ES-I3 (cell line): ENCODE results near the gene DBI.
"Not testable (repeated sequence)": the region's sequence is repeated elsewhere in the genome, so short reads cannot be mapped to it uniquely, and the experiment has no call there.

Experiments
- H3K36me3 ChIP-seq: 2 replicates; pipeline ENCODE4 v1.6.1; 2013; ENCODE audit warnings: mild to moderate bottlenecking, low read length, control low read depth, moderate library complexity; ENCODE audit not compliant: insufficient read depth
- H3K4me1 ChIP-seq: 2 replicates; pipeline ENCODE4 v1.6.1; 2013; ENCODE audit warnings: mild to moderate bottlenecking, control low read depth, low read length; ENCODE audit not compliant: insufficient read depth
- H3K9ac ChIP-seq: 2 replicates; pipeline ENCODE4 v1.6.1; 2013; ENCODE audit warnings: low read depth, mild to moderate bottlenecking, low read length, moderate library complexity
- H3K9me3 ChIP-seq: 2 replicates; pipeline ENCODE4 v1.6.1; 2013; ENCODE audit warnings: mild to moderate bottlenecking, low read length, moderate library complexity; ENCODE audit not compliant: control insufficient read depth, insufficient read depth

The DBI gene

GRCh38 chr2:119402106-119402505 is 35.3 kb downstream of the DBI start:
- Histone ChIP-seq H3K36me3 (no peaks in the 10 kb centered on the region), H3K4me1 (peaks cover 11% of the 10 kb centered on the region; the same call in 1 of the 2 replicates), H3K9ac (no peak overlapping the region), H3K9me3 (no peaks in the 10 kb centered on the region)

GRCh38 chr2:119402645-119403560 is 36.1 kb downstream of the DBI start:
- H3K9ac ChIP-seq: no peak overlapping the region
- H3K4me1 ChIP-seq: peaks cover 11% of the 10 kb centered on the region; the same call in 1 of the 2 replicates
- no peaks in the 10 kb centered on the region for H3K9me3 ChIP-seq
- H3K36me3 ChIP-seq: no peaks in the 10 kb centered on the region

GRCh38 chr2:119403618-119404017 is 36.8 kb downstream of the DBI start:
- H3K4me1 ChIP-seq, H3K9me3 ChIP-seq, H3K9ac ChIP-seq, H3K36me3 ChIP-seq: not testable (repeated sequence)

GRCh38 chr2:119405151-119405550 is 38.4 kb downstream of the DBI start:
- Histone ChIP-seq H3K4me1 (no peaks in the 10 kb centered on the region; the same call in 1 of the 2 replicates), H3K36me3 (no peaks in the 10 kb centered on the region), H3K9ac (no peak overlapping the region), H3K9me3 (no peaks in the 10 kb centered on the region)

- Histone ChIP-seq H3K36me3 (no peaks in the 10 kb centered on the region), H3K9me3 (no peaks in the 10 kb centered on the region), H3K4me1 (no peaks in the 10 kb centered on the region; the same call in 1 of the 2 replicates), H3K9ac (no peak overlapping the region)
Observed at GRCh38 chr2:119407430-119408220, 40.8 kb downstream of the DBI start.

DNA sequence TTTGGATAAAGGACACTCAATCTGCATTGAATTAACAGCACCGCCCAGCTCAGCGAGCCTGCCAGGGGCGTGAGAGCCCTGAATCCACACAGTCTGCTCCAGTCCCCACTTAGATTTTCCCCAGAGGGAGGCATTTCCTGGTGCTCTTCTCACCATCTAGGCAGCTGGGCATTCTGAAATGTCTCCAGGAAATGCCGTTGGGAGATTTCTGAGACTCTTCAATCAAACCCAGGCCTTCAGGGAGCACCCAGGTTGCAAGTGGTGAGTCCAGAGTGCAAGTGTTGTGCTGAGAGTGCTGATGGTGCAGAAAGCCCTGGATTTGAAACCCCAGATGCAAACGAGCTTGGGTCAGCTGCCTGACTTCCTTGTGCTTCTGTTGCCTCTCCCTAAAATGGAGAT is 41.4 kb downstream of the DBI start:
- Histone ChIP-seq H3K9me3 (no peaks in the 10 kb centered on the region), H3K9ac (no peak overlapping the region), H3K36me3 (no peaks in the 10 kb centered on the region), H3K4me1 (no peaks in the 10 kb centered on the region; the same call in 1 of the 2 replicates)

- Histone ChIP-seq H3K9ac (no peak overlapping the region), H3K36me3 (no peaks in the 10 kb centered on the region), H3K4me1 (no peaks in the 10 kb centered on the region; the same call in 1 of the 2 replicates), H3K9me3 (peaks cover 2% of the 10 kb centered on the region; the same call in 1 of the 2 replicates)
Observed at GRCh38 chr2:119409506-119409905, 42.7 kb downstream of the DBI start.

GRCh38 chr2:119414894-119415293 is 48.1 kb downstream of the DBI start:
- H3K36me3 ChIP-seq: no peaks in the 10 kb centered on the region
- no peaks in the 10 kb centered on the region for H3K4me1 ChIP-seq
- H3K9me3 ChIP-seq: peaks cover 2% of the 10 kb centered on the region; the same call in 1 of the 2 replicates
- H3K9ac ChIP-seq: no peak overlapping the region

DNA sequence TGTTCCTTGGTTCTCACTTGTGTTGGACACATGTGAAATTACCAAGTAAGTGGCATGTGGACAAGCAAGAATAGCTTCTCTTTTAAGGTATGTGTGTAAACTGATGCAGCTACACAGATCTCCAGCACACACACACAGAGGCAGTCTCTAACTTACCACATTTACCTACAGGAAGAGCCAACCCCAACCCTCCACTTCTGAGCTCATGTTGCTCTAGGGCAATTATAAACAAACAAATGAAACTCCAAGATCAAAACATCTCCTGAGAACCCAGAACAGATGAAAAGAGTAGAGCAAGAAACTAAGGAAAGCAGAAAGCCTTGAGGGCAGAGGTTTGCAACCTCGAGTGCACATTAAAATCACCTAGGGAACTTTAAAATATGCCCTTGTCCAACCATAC is 48.9 kb downstream of the DBI start:
- Histone ChIP-seq H3K36me3 (no peaks in the 10 kb centered on the region), H3K9me3 (peaks cover 2% of the 10 kb centered on the region; the same call in 1 of the 2 replicates), H3K9ac (no peak overlapping the region), H3K4me1 (no peaks in the 10 kb centered on the region)

GRCh38 chr2:119416299-119416923 is 49.6 kb downstream of the DBI start:
- no peaks in the 10 kb centered on the region for H3K36me3 ChIP-seq
- no peaks in the 10 kb centered on the region for H3K4me1 ChIP-seq
- H3K9ac ChIP-seq: no peak overlapping the region
- H3K9me3 ChIP-seq: peaks cover 2% of the 10 kb centered on the region; the same call in 1 of the 2 replicates

DNA sequence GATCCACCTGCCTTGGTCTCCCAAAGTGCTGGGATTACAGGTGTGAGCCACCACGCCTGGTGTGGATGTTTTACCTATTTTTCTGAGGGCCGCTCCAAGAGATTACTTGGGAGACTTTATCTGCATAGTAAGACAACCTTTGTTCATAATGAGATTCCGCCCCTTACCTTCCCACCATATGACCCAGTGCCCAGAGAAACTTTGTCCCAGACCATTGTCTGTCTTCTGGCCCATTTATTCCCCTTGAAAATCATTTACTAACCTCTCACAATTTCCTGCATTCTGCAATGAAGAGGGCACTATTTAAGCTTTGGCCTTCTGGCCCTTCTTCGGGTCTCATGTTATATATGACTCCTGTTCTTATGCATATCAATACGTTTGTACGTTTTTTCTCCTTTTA is 51.1 kb downstream of the DBI start:
- no peak overlapping the region for H3K9ac ChIP-seq
- H3K9me3 ChIP-seq: peaks cover 5% of the 10 kb centered on the region; the same call in 1 of the 2 replicates
- H3K36me3 ChIP-seq: no peaks in the 10 kb centered on the region
- no peaks in the 10 kb centered on the region for H3K4me1 ChIP-seq

GRCh38 chr2:119419065-119419464 is 52.3 kb downstream of the DBI start:
- Histone ChIP-seq H3K9ac (no peak overlapping the region), H3K9me3 (peaks cover 5% of the 10 kb centered on the region; the same call in 1 of the 2 replicates), H3K36me3 (no peaks in the 10 kb centered on the region), H3K4me1 (no peaks in the 10 kb centered on the region)

DNA sequence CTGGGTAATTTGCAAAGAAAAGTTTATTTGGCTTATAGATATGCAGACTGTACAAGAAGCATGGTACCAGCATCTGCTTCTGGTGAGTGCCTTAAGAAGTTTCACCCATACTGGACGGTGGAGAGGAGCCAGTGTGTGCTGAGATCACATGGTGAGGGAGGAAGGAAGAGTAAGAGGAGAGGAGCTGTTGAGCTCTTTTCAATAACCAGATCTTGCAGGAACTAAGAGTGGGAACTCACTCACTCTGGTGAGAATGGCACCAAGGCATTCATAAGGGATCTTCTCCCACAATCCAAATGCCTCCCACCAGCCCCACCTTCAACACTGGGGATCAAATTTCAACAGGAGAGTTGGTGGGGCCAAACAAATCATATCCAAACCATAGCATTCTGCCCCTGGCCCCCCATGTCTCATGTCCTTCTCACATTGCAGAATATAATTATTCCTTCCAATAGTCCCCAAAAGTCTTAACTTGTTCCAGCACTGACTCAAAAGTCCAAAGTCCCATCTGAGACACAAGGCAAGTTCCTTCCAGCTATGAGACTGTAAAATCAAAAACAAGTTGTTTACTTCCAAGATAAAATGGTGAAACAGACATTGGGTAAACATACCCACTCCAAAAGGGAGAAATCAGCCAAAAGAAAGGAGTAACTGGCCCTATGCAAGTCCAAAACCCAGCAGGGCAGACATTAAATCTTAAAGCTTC is 53.2 kb downstream of the DBI start:
- Histone ChIP-seq H3K9ac (no peak overlapping the region), H3K4me1 (no peaks in the 10 kb centered on the region), H3K36me3 (no peaks in the 10 kb centered on the region), H3K9me3 (peaks cover 4% of the 10 kb centered on the region; the same call in 1 of the 2 replicates)

GRCh38 chr2:119421304-119421703 is 54.5 kb downstream of the DBI start:
- H3K9ac ChIP-seq: no peak overlapping the region
- peaks cover 4% of the 10 kb centered on the region; the same call in 1 of the 2 replicates for H3K9me3 ChIP-seq
- no peaks in the 10 kb centered on the region for H3K4me1 ChIP-seq
- no peaks in the 10 kb centered on the region for H3K36me3 ChIP-seq
